NB4 (cell line): ENCODE measurements around the gene RPS25.
A peak's percentile ranks its signal among the peaks of the same experiment; 100 is the strongest.

Experiments
- CTCF ChIP-seq: IDR thresholded peaks from one replicate; pipeline ENCODE4 v1.5.1; 2012; ENCODE audit warnings: low read depth, low read length
- MAX ChIP-seq: IDR thresholded peaks from 2 replicates; pipeline ENCODE4 v1.6.1; 2011; ENCODE audit warnings: low read depth, low read length
- POLR2A ChIP-seq: IDR thresholded peaks from 2 replicates; pipeline ENCODE4 v1.6.1; 2011; ENCODE audit warnings: mild to moderate bottlenecking; ENCODE audit not compliant: insufficient read length; ENCODE audit errors: extremely low read depth

- TF ChIP-seq POLR2A (peak; percentile 99), MAX (peak; percentile 68), CTCF (peak; percentile 3)
Observed at GRCh38 chr11:118997627-118998387, 20.3 kb downstream of the RPS25 start, which contains the start of gene CENATAC.
